Measurements from ENCODE around the gene MAP4K4. TPM values are rescaled to one million over a fixed set of nuclear protein-coding genes. Genes with fewer than 3 reads are reported as not detected.

The MAP4K4 gene
- total and polyA plus RNA-seq, 2 of the 4 experiments (the other 2 are of a cell fraction): 89.4 to 124 TPM

DNA sequence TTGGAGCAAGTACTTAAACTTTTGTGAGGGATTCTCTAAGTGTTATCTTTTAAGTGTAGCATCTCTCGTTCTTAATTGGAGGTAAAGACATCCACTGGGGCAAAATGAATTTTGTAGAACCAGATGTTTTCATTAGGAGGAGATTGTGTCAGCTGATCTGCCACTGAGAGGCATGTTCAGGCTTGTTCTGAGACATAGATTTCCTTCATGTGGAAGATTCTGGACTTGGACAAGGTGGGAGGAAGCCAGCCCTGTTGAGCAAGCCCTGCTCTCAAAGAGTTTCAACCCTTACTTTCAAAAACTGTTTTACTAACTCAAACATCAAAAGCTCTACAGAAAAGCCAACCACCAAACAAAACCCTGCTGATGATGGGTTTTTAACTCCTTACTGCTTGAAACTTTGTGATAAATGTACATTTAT is 6.5 kb downstream of the MAP4K4 start:
- H4K20me1 ChIP-seq (ENCODE audit: insufficient read depth, low read length): peaks cover 65% of the 10 kb centered on the region
- peak overlapping the region; percentile 94 for H2BK5ac ChIP-seq (ENCODE audit: low read depth, low read length, poor library complexity, severe bottlenecking)
- BruUV-seq (replicated peaks): no TSS peak
- H3K9me3 ChIP-seq (ENCODE audit: control insufficient read depth, insufficient read depth, low read length): no peaks in the 10 kb centered on the region
- no peak overlapping the region; the same call in 1 of the 2 replicates for H3K4me2 ChIP-seq (ENCODE audit: low read depth, low read length)
- intact Hi-C loops (cut with micrococcal nuclease) (no loop called here), dilution Hi-C loops (cut with HindIII; ENCODE audit: low sequenced_read_pairs, unreplicated experiment) (no loop called here), in situ Hi-C loops (cut with MboI; ENCODE audit: low sequenced_read_pairs) (no loop called here)
- peak overlapping the region; percentile 89 for H2BK20ac ChIP-seq (ENCODE audit: low read depth, low read length)
- H3K27me3 ChIP-seq (ENCODE audit: control insufficient read depth, insufficient read depth, low read length): no peaks in the 10 kb centered on the region
- H2AFZ ChIP-seq (replicated peaks; ENCODE audit: low read length, poor library complexity): no peak overlapping the region
- H3K79me1 ChIP-seq (ENCODE audit: low read depth in 1 of 2, low read length in 2 of 2): peaks cover 0 to 47% of the 10 kb centered on the region in 2 experiments; a peak in 2 of 4 replicates
- peaks cover 10% of the 10 kb centered on the region for H3K36me3 ChIP-seq (ENCODE audit: control insufficient read depth, insufficient read depth, low read length)
- H3K4ac ChIP-seq (ENCODE audit: low read depth, low read length): peak overlapping the region; percentile 59
- no peak overlapping the region for H3K4me3 ChIP-seq (ENCODE audit: insufficient read depth, low read depth, low read length)
- TF ChIP-seq, protein P1, sequence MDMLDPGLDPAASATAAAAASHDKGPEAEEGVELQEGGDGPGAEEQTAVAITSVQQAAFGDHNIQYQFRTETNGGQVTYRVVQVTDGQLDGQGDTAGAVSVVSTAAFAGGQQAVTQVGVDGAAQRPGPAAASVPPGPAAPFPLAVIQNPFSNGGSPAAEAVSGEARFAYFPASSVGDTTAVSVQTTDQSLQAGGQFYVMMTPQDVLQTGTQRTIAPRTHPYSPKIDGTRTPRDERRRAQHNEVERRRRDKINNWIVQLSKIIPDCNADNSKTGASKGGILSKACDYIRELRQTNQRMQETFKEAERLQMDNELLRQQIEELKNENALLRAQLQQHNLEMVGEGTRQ (IDR thresholded peaks at IDR 0.05; ENCODE audit: low read depth, low read length): peak; percentile 77
- TF ChIP-seq CEBPB (IDR thresholded peaks at IDR 0.05; ENCODE audit: low read depth, low read length): peak; percentile 67
- TF ChIP-seq FOS (IDR thresholded peaks at IDR 0.05; ENCODE audit: low read depth, low read length): no peak
- H3K27ac ChIP-seq (ENCODE audit: insufficient read depth, low read length): peak overlapping the region; percentile 95
- peak overlapping the region; percentile 37 for H4K91ac ChIP-seq (ENCODE audit: insufficient read depth, low read depth, low read length)
- peak overlapping the region; percentile 75 for H3K18ac ChIP-seq (ENCODE audit: low read depth, low read length)
- H3K4me1 ChIP-seq (ENCODE audit: control insufficient read depth, insufficient read depth, low read length): peaks cover 17% of the 10 kb centered on the region
- H2AK9ac ChIP-seq (replicated peaks; ENCODE audit: low read depth, low read length, poor library complexity): peak overlapping the region; percentile 1
- peak overlapping the region in 1 of 2 experiments; percentile 89; a peak in 2 of 4 replicates for H4K8ac ChIP-seq (ENCODE audit: low read depth in 2 of 2, low read length in 2 of 2)
- ATAC-seq (ENCODE audit: low read depth) (peak; percentile 53), DNase-seq (peak; percentile 77)
- POLR2A ChIA-PET (ENCODE audit: unreplicated experiment): no interaction called here
- H3K23ac ChIP-seq (ENCODE audit: low read depth, low read length): peak overlapping the region; percentile 49
- H2BK120ac ChIP-seq (ENCODE audit: low read depth, low read length): peak overlapping the region; percentile 67
- peak overlapping the region; percentile 79 for H4K5ac ChIP-seq (ENCODE audit: low read depth, low read length)
- H2BK15ac ChIP-seq (ENCODE audit: low read depth, low read length): peak overlapping the region; percentile 25; the same call in 1 of the 3 replicates
- H3K14ac ChIP-seq (replicated peaks; ENCODE audit: low read depth, low read length): peak overlapping the region; percentile 72
- H3K9me1 ChIP-seq (ENCODE audit: insufficient read depth, low read length): peaks cover 15% of the 10 kb centered on the region
- 100% methylated on average over 1 of the region's 1 CpG; no CpG with 5 or more reads in 1 of the 2 experiments for WGBS, 2 experiments (ENCODE audit: extremely low coverage in 2 of 2, insufficient read length in 1 of 2)
- H3K9ac ChIP-seq (ENCODE audit: low read depth, low read length): no peak overlapping the region
- CTCF ChIA-PET: interaction anchor here (0.6 kb wide), 1 partner anchor 189 kb away, joined by 3 read pairs; no protein-coding TSS in a partner anchor
- H3K56ac ChIP-seq (ENCODE audit: extremely low read depth, insufficient read depth, low read length): peak overlapping the region; percentile 28; the same call in 1 of the 2 replicates
- 0 out of 2 replicates have a peak overlapping the region, but pooled peaks have one; percentile 1 for H2AK5ac ChIP-seq (ENCODE audit: low read depth, low read length)
